Gastroesophageal sphincter (tissue), 3 donors: ENCODE data around the gene BICC1.

ENCODE experiments used
- CTCF ChIP-seq, 4 experiments: fragments of 200-600 bp in 2 of 4; fragments of 450-650 bp in 2 of 4; sonication (generic) in 1 of 4; IDR thresholded peaks; one replicate each; pipeline ENCODE4 v1.5.1; 2017 to 2019; ENCODE audit warnings: antibody characterized with exemption in 4 of 4, mild to moderate bottlenecking in 2 of 4, moderate library complexity in 2 of 4
- EP300 ChIP-seq: sonication (generic); formaldehyde crosslinking; IDR thresholded peaks from one replicate; pipeline ENCODE4 v1.6.1; 2017; ENCODE audit warnings: antibody characterized with exemption, mild to moderate bottlenecking
- POLR2A ChIP-seq, 2 donors: fragments of 450-650 bp; IDR thresholded peaks; one replicate each; pipeline ENCODE4 v1.6.1; 2017; ENCODE audit warnings: antibody characterized with exemption in 2 of 2, mild to moderate bottlenecking in 2 of 2, moderate library complexity in 1 of 2

GRCh38 chr10:58479045-58479444, 33.6 kb upstream of the BICC1 start:
- TF ChIP-seq CTCF (IDR thresholded peaks at IDR 0.05) (no peak), EP300 (no peak), POLR2A (IDR thresholded peaks at IDR 0.05) (no peak)
